Right forelimb (tissue), 1 donor: ENCODE measurements around the gene CTSH.
"Not testable (repeated sequence)": the region's sequence is repeated elsewhere in the genome, so short reads cannot be mapped to it uniquely, and the experiment has no call there.

Experiments used
- DNase-seq: peaks from one replicate; pipeline ENCODE4 v3.0.0-alpha.2; 2018

The CTSH gene

GRCh38 chr15:78880242-78880533 is 64.7 kb downstream of the CTSH start:
- no peak for DNase-seq

DNA sequence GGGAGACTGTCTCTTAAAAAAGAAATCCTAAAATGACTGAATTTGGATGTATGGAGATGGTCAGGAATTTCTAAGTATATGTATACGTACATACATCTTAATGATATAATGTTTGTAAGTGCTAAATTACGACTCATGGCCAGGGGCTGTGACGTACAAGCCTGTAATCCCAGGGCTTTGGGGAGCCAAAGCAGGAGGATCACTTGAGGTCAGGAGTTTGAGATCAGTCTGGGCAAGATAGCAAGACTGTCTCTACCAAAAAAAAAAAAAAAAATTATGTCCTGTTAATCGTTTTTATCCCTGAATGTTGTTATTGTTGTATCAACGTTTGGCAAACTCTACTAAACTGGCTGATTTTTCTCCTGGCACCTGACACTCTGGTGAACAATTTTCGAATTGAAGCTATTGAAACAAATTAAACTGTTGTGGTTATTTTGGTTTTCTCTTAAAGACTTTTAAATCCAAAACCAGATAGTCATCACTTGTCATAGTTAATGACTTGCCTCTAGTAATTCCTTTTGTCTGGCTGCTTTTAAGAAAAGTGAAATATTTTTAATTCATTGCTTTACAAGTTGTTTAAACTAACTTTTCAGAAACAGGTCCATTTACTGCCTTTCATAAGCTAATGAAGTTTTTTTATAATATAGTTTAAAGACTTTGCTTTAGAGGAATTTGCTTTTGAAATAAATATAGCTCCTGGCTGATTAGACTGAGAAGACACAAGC is 65.2 kb downstream of the CTSH start:
- no peak for DNase-seq

- no peak for DNase-seq
Measured at GRCh38 chr15:78878356-78878755, 66.5 kb downstream of the CTSH start.

- DNase-seq: not testable (repeated sequence)
Measured at GRCh38 chr15:78876954-78877353, 67.9 kb downstream of the CTSH start.

- no peak for DNase-seq
Measured at GRCh38 chr15:78875107-78875914, 69.5 kb downstream of the CTSH start.

- no peak for DNase-seq
Measured at GRCh38 chr15:78873793-78874765, 70.8 kb downstream of the CTSH start.

- peak; percentile 93 for DNase-seq
Measured at GRCh38 chr15:78872972-78873792, 71.7 kb downstream of the CTSH start.

DNA sequence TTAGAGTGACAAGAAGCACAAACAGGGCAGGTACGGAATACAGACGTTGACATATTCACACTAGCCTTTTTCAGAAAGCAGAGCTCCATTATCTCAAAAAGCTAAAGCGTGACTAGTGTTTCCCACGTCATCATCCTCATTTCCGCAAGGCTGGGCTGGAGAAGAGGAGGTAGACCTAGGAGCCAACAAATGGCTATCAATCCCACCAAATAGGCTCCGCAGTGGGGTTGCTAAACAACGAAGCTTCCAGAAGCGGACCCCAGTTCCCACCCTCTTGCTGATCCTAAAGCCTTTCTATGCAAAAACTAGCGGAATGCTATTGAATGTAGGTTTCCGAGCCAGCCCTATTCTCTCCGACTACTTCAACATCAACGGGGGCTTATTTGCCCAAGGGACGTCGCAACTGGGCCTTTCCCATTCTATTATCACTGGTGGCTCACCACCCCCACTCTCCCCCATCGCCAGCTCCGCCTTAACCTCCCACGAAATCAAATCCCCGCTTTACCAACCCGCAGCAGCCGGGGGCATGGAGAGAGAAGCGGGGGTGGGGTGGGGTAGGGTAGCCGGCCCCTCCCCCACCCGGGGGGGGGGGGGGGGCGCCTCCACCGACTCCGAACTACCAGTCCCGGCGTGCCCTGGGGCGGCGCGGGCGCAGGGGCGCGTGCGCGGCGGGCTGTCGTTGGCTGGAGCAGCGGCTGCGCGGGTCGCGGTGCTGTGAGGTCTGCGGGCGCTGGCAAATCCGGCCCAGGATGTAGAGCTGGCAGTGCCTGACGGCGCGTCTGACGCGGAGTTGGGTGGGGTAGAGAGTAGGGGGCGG is 72.5 kb downstream of the CTSH start, which contains the start of gene MORF4L1:
MORF4L1 (plus strand) TSS at position 736 of the 817 bp plus-strand sequence. CDS start 128 bp downstream, outside the sequence.
- DNase-seq: peak; percentile 99

DNA sequence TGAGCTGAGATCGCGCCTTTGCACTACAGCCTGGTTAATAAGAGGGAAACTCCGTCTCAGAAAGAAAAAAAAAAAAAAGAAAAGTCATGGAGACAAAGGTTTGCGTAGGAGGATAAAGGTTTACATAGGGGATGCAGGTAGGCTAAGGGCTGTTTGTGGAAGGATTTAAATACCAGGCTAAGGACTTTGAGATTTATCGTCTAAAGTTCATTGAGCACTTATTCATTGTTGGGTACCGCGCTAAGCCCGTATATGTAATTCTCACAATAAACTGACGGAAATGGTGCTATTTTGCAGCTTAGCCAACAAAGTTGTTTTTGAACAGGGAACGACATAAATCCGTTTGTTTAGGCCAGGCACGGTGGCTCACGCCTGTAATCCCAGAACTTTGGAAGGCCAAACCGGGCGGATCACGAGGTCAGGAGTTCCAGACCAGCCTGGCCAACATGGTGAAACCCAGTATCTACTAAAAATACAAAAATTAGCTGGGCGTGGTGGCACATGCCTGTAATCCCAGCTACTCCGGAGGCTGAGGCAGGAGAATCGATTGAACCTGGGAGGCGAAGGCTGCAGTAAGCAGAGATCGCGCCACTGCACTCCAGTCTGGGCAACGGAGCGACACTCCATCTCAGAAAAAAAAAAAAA is 73.2 kb downstream of the CTSH start:
- not testable (repeated sequence) for DNase-seq
